ENCODE results near the gene SEC63.

DNA sequence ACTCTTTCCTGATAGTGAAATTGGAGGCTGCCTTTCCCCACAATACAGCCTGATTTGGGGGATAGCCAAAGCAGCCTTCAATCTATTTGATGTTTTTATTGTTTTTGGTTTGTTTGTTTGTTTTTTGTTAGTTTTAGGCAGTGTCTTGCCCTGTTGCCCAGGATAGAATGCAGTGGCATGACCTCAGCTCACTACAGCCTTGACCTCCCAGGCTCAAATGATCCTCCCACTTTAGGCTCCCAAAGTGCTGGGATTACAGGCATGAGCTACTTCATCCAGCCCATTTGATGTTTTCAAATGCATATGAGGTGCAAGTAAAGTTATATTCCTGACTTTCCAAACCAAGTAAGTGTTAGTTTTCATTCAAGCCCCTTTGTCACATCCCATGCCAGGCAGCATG lies 41.3 kb upstream of the SEC63 start:
- TF ChIP-seq, protein P1, sequence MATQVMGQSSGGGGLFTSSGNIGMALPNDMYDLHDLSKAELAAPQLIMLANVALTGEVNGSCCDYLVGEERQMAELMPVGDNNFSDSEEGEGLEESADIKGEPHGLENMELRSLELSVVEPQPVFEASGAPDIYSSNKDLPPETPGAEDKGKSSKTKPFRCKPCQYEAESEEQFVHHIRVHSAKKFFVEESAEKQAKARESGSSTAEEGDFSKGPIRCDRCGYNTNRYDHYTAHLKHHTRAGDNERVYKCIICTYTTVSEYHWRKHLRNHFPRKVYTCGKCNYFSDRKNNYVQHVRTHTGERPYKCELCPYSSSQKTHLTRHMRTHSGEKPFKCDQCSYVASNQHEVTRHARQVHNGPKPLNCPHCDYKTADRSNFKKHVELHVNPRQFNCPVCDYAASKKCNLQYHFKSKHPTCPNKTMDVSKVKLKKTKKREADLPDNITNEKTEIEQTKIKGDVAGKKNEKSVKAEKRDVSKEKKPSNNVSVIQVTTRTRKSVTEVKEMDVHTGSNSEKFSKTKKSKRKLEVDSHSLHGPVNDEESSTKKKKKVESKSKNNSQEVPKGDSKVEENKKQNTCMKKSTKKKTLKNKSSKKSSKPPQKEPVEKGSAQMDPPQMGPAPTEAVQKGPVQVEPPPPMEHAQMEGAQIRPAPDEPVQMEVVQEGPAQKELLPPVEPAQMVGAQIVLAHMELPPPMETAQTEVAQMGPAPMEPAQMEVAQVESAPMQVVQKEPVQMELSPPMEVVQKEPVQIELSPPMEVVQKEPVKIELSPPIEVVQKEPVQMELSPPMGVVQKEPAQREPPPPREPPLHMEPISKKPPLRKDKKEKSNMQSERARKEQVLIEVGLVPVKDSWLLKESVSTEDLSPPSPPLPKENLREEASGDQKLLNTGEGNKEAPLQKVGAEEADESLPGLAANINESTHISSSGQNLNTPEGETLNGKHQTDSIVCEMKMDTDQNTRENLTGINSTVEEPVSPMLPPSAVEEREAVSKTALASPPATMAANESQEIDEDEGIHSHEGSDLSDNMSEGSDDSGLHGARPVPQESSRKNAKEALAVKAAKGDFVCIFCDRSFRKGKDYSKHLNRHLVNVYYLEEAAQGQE (IDR thresholded peaks at IDR 0.05; ENCODE audit: low read depth, low read length): no peak
- TF ChIP-seq, protein P2, sequence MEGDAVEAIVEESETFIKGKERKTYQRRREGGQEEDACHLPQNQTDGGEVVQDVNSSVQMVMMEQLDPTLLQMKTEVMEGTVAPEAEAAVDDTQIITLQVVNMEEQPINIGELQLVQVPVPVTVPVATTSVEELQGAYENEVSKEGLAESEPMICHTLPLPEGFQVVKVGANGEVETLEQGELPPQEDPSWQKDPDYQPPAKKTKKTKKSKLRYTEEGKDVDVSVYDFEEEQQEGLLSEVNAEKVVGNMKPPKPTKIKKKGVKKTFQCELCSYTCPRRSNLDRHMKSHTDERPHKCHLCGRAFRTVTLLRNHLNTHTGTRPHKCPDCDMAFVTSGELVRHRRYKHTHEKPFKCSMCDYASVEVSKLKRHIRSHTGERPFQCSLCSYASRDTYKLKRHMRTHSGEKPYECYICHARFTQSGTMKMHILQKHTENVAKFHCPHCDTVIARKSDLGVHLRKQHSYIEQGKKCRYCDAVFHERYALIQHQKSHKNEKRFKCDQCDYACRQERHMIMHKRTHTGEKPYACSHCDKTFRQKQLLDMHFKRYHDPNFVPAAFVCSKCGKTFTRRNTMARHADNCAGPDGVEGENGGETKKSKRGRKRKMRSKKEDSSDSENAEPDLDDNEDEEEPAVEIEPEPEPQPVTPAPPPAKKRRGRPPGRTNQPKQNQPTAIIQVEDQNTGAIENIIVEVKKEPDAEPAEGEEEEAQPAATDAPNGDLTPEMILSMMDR (IDR thresholded peaks at IDR 0.05): no peak
- TF ChIP-seq, protein P3, sequence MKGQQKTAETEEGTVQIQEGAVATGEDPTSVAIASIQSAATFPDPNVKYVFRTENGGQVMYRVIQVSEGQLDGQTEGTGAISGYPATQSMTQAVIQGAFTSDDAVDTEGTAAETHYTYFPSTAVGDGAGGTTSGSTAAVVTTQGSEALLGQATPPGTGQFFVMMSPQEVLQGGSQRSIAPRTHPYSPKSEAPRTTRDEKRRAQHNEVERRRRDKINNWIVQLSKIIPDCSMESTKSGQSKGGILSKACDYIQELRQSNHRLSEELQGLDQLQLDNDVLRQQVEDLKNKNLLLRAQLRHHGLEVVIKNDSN (IDR thresholded peaks at IDR 0.05; ENCODE audit: borderline replicate concordance, low read depth): no peak
- TF ChIP-seq, protein P4, sequence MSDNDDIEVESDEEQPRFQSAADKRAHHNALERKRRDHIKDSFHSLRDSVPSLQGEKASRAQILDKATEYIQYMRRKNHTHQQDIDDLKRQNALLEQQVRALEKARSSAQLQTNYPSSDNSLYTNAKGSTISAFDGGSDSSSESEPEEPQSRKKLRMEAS (IDR thresholded peaks at IDR 0.05; ENCODE audit: low read depth): no peak
- no peak for TF ChIP-seq TEAD4 (IDR thresholded peaks at IDR 0.05; ENCODE audit: borderline replicate concordance, insufficient read depth)
- TF ChIP-seq POLR2AphosphoS5 (IDR thresholded peaks at IDR 0.05; ENCODE audit: low read depth, low read length): no peak
- TF ChIP-seq TAF1 (IDR thresholded peaks at IDR 0.05; ENCODE audit: borderline replicate concordance, low read depth, low read length): no peak

Data from SK-N-SH (cell line).